Measurements from ENCODE around the gene SIM2. TPM values are rescaled to one million over a fixed set of nuclear protein-coding genes. Genes with fewer than 3 reads are reported as not detected.

The SIM2 gene
- polyA plus RNA-seq, 10 donors, result 0.90 to 11.7 (median 2.2) TPM

- DNase-seq, result peak in 1 of 3 donors; percentile 18
Measured at GRCh38 chr21:36684957-36685714, 13.8 kb upstream of the SIM2 start.

GRCh38 chr21:36686955-36687354, 12.0 kb upstream of the SIM2 start:
- DNase-seq, result no peak

GRCh38 chr21:36688324-36688723, 10.6 kb upstream of the SIM2 start:
- DNase-seq, result no peak

GRCh38 chr21:36689324-36689723, 9.6 kb upstream of the SIM2 start:
- DNase-seq, result no peak

GRCh38 chr21:36690628-36691554, 8.0 kb upstream of the SIM2 start:
- peak in 1 of 3 donors; percentile 20 for DNase-seq

GRCh38 chr21:36691555-36692041, 7.3 kb upstream of the SIM2 start:
- DNase-seq, result peak in 1 of 3 donors; percentile 26

- peak in 1 of 3 donors; percentile 47 for DNase-seq
Measured at GRCh38 chr21:36692114-36692834, 6.6 kb upstream of the SIM2 start.

- DNase-seq, result no peak
Measured at GRCh38 chr21:36692835-36693488, 6.0 kb upstream of the SIM2 start.

- DNase-seq, result no peak
Measured at GRCh38 chr21:36693489-36694030, 5.4 kb upstream of the SIM2 start.

GRCh38 chr21:36694031-36694515, 4.8 kb upstream of the SIM2 start:
- DNase-seq, result peak in 1 of 3 donors; percentile 67

GRCh38 chr21:36694593-36695282, 4.2 kb upstream of the SIM2 start:
- no peak for DNase-seq

- no peak for DNase-seq
Measured at GRCh38 chr21:36695283-36695634, 3.7 kb upstream of the SIM2 start.

- DNase-seq, result peak in 1 of 3 donors; percentile 48
Measured at GRCh38 chr21:36695671-36696389, 3.1 kb upstream of the SIM2 start.

GRCh38 chr21:36696390-36697059, 2.4 kb upstream of the SIM2 start:
- DNase-seq, result no peak

- peak in 1 of 3 donors; percentile 38 for DNase-seq
Measured at GRCh38 chr21:36697060-36697850, 1.7 kb upstream of the SIM2 start.

- no peak for DNase-seq
Measured at GRCh38 chr21:36697851-36698384, 997 bp upstream of the SIM2 start.

- DNase-seq, result peak in 1 of 3 donors; percentile 67
Measured at GRCh38 chr21:36698385-36698980, 432 bp upstream of the SIM2 start.

Data from muscle of back (tissue), 11 donors.